NT2/D1 (cell line): ENCODE data around the gene TMEM183A.

Experiments
- DNase-seq: peaks from one replicate; pipeline ENCODE4 v3.0.0-alpha.2; 2011; ENCODE audit warnings: low read depth, low spot score
- H3K27me3 ChIP-seq: 2 replicates; pipeline ENCODE4 v1.6.0; 2011; ENCODE audit warnings: mild to moderate bottlenecking; ENCODE audit not compliant: insufficient read length, insufficient read depth
- H3K36me3 ChIP-seq: 2 replicates; pipeline ENCODE4 v1.6.1; 2011; ENCODE audit warnings: mild to moderate bottlenecking, low read length, mixed read lengths; ENCODE audit not compliant: insufficient read depth, insufficient read length
- H3K4me1 ChIP-seq: 2 replicates; pipeline ENCODE4 v1.5.1; 2011; ENCODE audit not compliant: insufficient read depth, insufficient read length
- H3K4me3 ChIP-seq: 2 replicates; pipeline ENCODE4 v1.5.1; 2011; ENCODE audit warnings: low read depth; ENCODE audit not compliant: insufficient read length
- H3K9ac ChIP-seq: 2 replicates; pipeline ENCODE4 v1.6.0; 2011; ENCODE audit warnings: low read depth; ENCODE audit not compliant: insufficient read length
- H3K9me3 ChIP-seq: 2 replicates; pipeline ENCODE4 v1.5.1; 2011; ENCODE audit warnings: mild to moderate bottlenecking, low read length; ENCODE audit not compliant: insufficient read depth
- SUZ12 ChIP-seq: IDR thresholded peaks from 2 replicates; pipeline ENCODE4 v1.6.1; 2011; ENCODE audit not compliant: insufficient read length, insufficient read depth; ENCODE audit errors: extremely low read depth
- YY1 ChIP-seq: IDR thresholded peaks from 2 replicates; pipeline ENCODE4 v1.6.1; 2011; ENCODE audit not compliant: insufficient read length, insufficient read depth
- ZNF274 ChIP-seq: IDR thresholded peaks from 2 replicates; pipeline ENCODE4 v1.6.1; 2011; ENCODE audit warnings: mild to moderate bottlenecking, low read depth, low read length

TMEM183A gene

DNA sequence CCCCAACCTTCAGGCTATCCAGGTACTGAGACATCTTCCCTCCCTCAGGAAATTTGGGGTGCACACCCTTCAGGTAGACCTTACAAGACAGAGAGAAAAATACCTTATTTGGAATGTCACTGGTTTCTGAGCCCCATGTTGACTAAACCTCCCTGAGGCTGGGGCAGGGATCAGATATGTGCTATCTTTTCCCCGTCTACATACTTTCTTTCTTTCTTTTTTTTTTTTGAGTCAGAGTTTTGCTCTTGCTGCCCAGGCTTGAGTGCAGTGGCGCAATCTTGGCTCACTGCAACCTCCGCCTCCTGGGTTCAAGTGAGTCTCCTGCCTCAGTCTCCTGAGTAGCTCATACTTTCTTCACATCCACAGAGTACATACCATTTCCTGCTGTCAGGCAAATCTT lies 41.8 kb upstream of the TMEM183A start:
- TF ChIP-seq YY1 (no peak), SUZ12 (no peak), ZNF274 (no peak)
- Histone ChIP-seq H3K4me3 (no peak overlapping the region), H3K9ac (no peak overlapping the region), H3K4me1 (peaks cover 6% of the 10 kb centered on the region), H3K9me3 (no peaks in the 10 kb centered on the region), H3K36me3 (peaks cover 54% of the 10 kb centered on the region), H3K27me3 (peaks cover 5% of the 10 kb centered on the region)
- DNase-seq: no peak

DNA sequence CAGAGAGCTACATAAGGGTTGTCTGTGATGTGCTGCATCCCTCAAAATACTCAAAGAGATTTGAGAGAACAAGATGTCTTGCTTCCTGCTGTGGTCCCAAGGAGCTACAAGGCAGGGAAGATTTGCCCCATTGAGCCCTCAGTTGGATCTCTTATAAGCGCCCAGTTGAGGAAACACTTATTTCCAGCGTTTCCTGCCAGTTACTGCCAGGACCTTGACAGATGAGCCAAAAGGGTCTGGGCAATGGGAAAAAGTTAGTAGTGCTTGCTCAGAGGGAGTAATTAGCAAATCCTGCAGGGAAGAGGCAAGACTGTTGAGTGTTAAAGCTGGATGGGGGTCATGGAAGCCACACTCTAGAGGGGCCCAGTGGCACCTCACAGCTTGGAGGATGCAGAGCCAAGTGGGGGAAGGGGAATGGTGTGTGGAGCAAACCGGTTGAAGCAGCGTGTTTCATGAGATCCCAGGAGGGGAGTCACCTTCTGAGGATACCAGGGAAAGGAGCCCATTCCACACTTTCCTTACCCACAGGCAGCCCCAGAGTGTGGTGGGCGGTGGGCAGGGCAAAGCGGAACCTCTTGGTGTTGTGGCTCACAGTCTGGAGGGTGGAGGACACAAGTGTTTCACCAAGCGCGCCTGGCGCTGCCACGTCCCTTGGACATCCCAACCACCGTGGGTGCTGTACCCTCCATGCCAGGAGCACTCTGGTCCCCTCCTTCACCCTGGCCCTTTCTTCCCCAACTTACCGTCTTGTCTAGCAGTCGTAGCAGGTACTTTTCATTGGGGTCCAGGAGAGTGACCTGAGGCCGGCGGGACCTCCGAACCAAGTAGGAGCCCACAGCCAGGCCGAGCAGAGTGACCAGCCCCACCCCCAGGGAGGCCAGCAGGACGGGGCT lies 40.9 kb upstream of the TMEM183A start:
- Histone ChIP-seq H3K36me3 (peaks cover 48% of the 10 kb centered on the region), H3K4me3 (peak overlapping the region; percentile 91), H3K27me3 (peaks cover 5% of the 10 kb centered on the region), H3K9ac (peak overlapping the region; percentile 88), H3K9me3 (no peaks in the 10 kb centered on the region), H3K4me1 (peaks cover 6% of the 10 kb centered on the region)
- no peak for DNase-seq
- TF ChIP-seq SUZ12 (no peak), ZNF274 (no peak), YY1 (no peak)

DNA sequence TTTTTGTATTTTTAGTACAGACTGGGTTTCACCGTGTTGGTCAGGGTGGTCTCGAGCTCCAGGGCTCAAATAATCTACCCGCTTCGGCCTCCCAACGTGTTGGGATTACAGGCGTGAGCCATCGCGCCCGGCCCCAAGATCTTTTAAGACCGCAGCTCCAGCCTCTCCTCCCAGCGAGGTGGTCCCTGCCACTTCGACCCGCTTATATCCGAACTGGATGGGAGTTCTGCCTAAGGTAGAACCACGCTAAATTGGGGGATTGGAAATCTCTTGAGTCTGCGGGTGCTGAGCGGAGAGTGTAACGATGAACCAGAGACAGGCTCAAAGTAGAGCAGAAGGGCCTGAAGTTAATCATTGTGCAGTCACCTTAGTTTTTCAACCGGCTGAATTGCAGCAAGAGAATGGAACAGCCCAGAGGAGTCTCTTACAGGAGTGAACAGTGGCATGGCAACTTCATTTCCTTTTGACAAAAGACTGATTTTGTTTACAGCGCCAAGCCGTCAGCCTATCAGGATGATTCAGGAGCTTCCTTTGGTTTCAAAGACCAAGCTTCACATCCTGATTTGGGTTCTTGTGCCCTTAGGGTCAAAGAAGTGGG lies 39.4 kb upstream of the TMEM183A start:
- H3K4me1 ChIP-seq: peaks cover 6% of the 10 kb centered on the region
- no peaks in the 10 kb centered on the region for H3K9me3 ChIP-seq
- peak overlapping the region; percentile 82 for H3K9ac ChIP-seq
- peaks cover 5% of the 10 kb centered on the region for H3K27me3 ChIP-seq
- H3K4me3 ChIP-seq: peak overlapping the region; percentile 62
- H3K36me3 ChIP-seq: peaks cover 33% of the 10 kb centered on the region
- TF ChIP-seq SUZ12: no peak
- no peak for TF ChIP-seq YY1
- no peak for TF ChIP-seq ZNF274
- DNase-seq: no peak

DNA sequence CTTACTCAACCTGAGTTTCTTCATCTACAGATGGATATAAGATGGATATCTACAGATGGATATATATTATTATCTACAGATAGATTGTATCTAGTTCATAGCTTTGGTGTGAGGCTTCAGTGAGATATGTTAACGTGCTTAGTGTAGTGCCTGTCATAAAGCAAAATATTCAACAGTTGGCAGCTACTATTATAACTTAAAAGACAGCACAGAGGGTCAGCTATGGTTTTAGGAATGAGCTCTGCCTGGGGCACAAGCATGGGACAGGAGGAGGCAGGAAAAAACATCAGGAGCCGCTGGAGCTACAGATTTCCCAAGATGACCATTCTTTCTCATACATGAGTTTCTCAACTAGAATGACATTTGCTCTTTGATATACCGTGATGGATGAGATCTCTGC lies 38.8 kb upstream of the TMEM183A start:
- no peak for DNase-seq
- H3K27me3 ChIP-seq: peaks cover 5% of the 10 kb centered on the region
- TF ChIP-seq ZNF274: no peak
- TF ChIP-seq SUZ12: no peak
- TF ChIP-seq YY1: no peak
- H3K4me1 ChIP-seq: peaks cover 6% of the 10 kb centered on the region
- no peaks in the 10 kb centered on the region for H3K9me3 ChIP-seq
- H3K9ac ChIP-seq: peak overlapping the region; percentile 82
- peak overlapping the region; percentile 62 for H3K4me3 ChIP-seq
- peaks cover 27% of the 10 kb centered on the region for H3K36me3 ChIP-seq

DNA sequence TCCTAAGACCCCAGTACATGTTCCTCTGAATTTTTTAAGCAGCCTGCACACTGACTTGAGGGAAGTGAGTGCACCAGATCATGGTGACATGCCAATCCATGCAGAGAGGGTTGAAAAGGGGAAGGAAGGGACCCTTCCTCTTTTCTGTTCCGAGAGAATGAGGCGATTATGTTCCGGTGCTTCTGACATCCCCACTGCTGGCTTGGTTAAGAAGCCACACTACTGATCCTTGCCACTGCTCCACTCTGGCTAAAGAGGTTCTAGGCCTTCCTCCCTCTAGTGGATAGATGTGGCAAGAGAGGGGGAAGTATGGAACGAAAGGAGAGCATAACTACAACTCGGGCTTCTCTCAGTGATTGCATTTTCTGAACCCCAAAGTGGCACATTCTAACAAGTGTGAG lies 38.3 kb upstream of the TMEM183A start:
- peaks cover 23% of the 10 kb centered on the region for H3K36me3 ChIP-seq
- peaks cover 6% of the 10 kb centered on the region for H3K4me1 ChIP-seq
- H3K9me3 ChIP-seq: no peaks in the 10 kb centered on the region
- H3K27me3 ChIP-seq: peaks cover 5% of the 10 kb centered on the region
- TF ChIP-seq SUZ12: no peak
- TF ChIP-seq ZNF274: no peak
- TF ChIP-seq YY1: no peak
- H3K4me3 ChIP-seq: no peak overlapping the region
- H3K9ac ChIP-seq: no peak overlapping the region
- peak; percentile 59 for DNase-seq

DNA sequence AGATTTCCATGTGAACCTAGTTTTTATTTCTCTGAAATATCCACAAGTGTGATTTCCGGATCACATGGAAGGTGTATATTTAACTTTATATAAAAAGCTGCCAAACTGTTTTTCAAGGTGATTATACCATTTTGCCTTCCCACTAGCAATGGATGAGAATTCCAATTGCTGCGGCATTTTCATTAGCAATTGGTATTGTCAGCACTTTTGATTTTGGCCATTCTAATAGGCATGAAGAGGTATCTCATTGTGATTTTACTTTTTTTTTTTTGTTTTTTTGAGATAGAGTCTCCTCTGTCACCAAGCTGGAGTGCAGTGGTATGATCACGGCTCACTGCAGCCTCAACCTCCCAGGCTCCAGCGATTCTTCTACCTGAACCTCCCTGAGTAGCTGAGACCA lies 35.1 kb upstream of the TMEM183A start:
- Histone ChIP-seq H3K4me3 (no peak overlapping the region), H3K9ac (no peak overlapping the region), H3K4me1 (no peaks in the 10 kb centered on the region), H3K36me3 (no peaks in the 10 kb centered on the region), H3K9me3 (no peaks in the 10 kb centered on the region), H3K27me3 (peaks cover 5% of the 10 kb centered on the region)
- DNase-seq: no peak
- TF ChIP-seq ZNF274: no peak
- TF ChIP-seq YY1: no peak
- TF ChIP-seq SUZ12: no peak

DNA sequence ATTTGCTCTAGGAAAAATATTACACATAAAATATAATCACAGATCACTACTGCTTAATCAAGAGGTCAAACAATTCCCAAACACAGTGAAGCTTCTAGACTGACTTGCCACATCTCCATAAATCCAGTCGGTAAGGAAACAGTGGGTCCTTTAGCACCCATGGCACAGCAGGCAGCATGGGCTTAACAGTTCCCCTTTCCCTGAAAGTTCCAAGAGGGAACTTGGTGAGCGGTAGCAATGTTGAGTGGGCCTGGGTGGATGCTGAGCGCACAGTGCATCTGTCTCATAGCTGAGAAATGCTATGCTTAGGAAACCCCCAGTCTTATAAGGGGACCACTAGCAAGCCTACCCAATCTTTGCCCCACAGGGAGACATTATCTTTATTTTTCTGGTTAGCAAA lies 32.3 kb upstream of the TMEM183A start:
- no peaks in the 10 kb centered on the region for H3K9me3 ChIP-seq
- no peaks in the 10 kb centered on the region for H3K27me3 ChIP-seq

More for the DNA sequence above, 32.3 kb upstream of the TMEM183A start:
- H3K4me1 ChIP-seq: no peaks in the 10 kb centered on the region
- H3K36me3 ChIP-seq: no peaks in the 10 kb centered on the region
- TF ChIP-seq ZNF274: no peak
- TF ChIP-seq SUZ12: no peak
- no peak for TF ChIP-seq YY1
- H3K4me3 ChIP-seq: no peak overlapping the region
- no peak overlapping the region for H3K9ac ChIP-seq
- no peak for DNase-seq
